HEK293T (cell line): ENCODE measurements around the gene SHANK1.

Experiments used
- BHLHE40 ChIP-seq: fragments of 450-650 bp; IDR thresholded peaks from 2 replicates; pipeline ENCODE4 v1.6.1; 2016; ENCODE audit warnings: mild to moderate bottlenecking, moderate library complexity, borderline replicate concordance
- SUZ12 ChIP-seq: fragments of 450-650 bp; IDR thresholded peaks from 2 replicates; pipeline ENCODE4 v1.6.1; 2016; ENCODE audit warnings: mild to moderate bottlenecking
- TARDBP ChIP-seq: fragments of 450-650 bp; IDR thresholded peaks from 2 replicates; pipeline ENCODE4 v1.6.1; 2016

DNA sequence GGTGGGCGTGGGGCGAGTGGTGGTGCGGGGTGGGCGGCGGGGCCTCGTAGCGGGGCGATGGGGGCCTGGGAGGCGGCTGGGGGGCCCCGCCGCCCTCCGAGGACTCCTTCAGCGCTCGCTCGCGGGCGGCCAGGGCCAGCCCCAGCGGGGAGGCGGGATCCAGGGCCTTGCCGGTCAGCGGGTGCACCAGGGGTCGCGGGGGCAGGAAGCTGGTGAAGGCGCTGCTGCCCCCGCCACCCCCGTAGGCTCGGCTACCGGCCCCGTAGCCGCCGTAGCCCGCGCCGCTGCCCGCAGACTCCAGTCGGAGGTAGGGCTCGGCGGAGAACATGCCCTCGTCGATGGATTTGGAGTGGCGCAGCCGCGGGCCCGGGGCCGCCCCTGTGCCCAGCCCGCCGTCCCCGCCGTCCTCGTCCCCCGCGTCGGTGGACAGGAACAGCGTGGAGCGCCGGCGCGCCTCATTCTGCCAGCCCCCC is 51.8 kb downstream of the SHANK1 start:
- TF ChIP-seq BHLHE40 (no peak), TARDBP (no peak), SUZ12 (no peak)
